NCI-H1105 treated with DMSO at 0.1 percent for 48 hours (cell line): ENCODE data around the gene KIRREL1.

ENCODE experiments used
- DNase-seq: peaks from one replicate; lab custom pipeline; 2025; lab: John Stamatoyannopoulos, UW

KIRREL1 gene

GRCh38 chr1:158035014-158035413 is 41.6 kb downstream of the KIRREL1 start:
- DNase-seq = no peak

- peak; percentile 19 for DNase-seq
Measured at GRCh38 chr1:158035976-158036583, 42.6 kb downstream of the KIRREL1 start.

GRCh38 chr1:158037008-158037865 is 43.8 kb downstream of the KIRREL1 start:
- no peak for DNase-seq

GRCh38 chr1:158037866-158038359 is 44.5 kb downstream of the KIRREL1 start:
- DNase-seq = peak; percentile 8

GRCh38 chr1:158038793-158039192 is 45.3 kb downstream of the KIRREL1 start:
- DNase-seq = no peak

- DNase-seq = no peak
Measured at GRCh38 chr1:158039380-158039779, 45.9 kb downstream of the KIRREL1 start.

GRCh38 chr1:158040323-158040722 is 46.9 kb downstream of the KIRREL1 start:
- DNase-seq = no peak

GRCh38 chr1:158043232-158043631 is 49.8 kb downstream of the KIRREL1 start:
- no peak for DNase-seq

- DNase-seq = no peak
Measured at GRCh38 chr1:158045639-158046038, 52.2 kb downstream of the KIRREL1 start.

GRCh38 chr1:158046715-158047510 is 53.5 kb downstream of the KIRREL1 start:
- DNase-seq = no peak

- no peak for DNase-seq
Measured at GRCh38 chr1:158048371-158049067, 55.1 kb downstream of the KIRREL1 start.

- no peak for DNase-seq
Measured at GRCh38 chr1:158049853-158050252, 56.4 kb downstream of the KIRREL1 start.

GRCh38 chr1:158053276-158053675 is 59.8 kb downstream of the KIRREL1 start:
- no peak for DNase-seq

- DNase-seq = no peak
Measured at GRCh38 chr1:158054721-158055120, 61.3 kb downstream of the KIRREL1 start.

- no peak for DNase-seq
Measured at GRCh38 chr1:158055854-158056253, 62.4 kb downstream of the KIRREL1 start.

GRCh38 chr1:158056498-158056897 is 63.1 kb downstream of the KIRREL1 start:
- no peak for DNase-seq

- DNase-seq = no peak
Measured at GRCh38 chr1:158058237-158058985, 65.0 kb downstream of the KIRREL1 start.

GRCh38 chr1:158059984-158060383 is 66.5 kb downstream of the KIRREL1 start:
- no peak for DNase-seq

- no peak for DNase-seq
Measured at GRCh38 chr1:158062174-158062573, 68.7 kb downstream of the KIRREL1 start.

- DNase-seq = no peak
Measured at GRCh38 chr1:158067662-158068061, 74.2 kb downstream of the KIRREL1 start.

- DNase-seq = no peak
Measured at GRCh38 chr1:158068918-158069317, 75.5 kb downstream of the KIRREL1 start.
